Measurements from ENCODE around the gene FPR1. TPM values are rescaled to one million over a fixed set of nuclear protein-coding genes. Genes with fewer than 3 reads are reported as not detected.

The FPR1 gene
- total and polyA plus RNA-seq, 4 donors, result 2.8 to 558 (median 48.8) TPM

DNA sequence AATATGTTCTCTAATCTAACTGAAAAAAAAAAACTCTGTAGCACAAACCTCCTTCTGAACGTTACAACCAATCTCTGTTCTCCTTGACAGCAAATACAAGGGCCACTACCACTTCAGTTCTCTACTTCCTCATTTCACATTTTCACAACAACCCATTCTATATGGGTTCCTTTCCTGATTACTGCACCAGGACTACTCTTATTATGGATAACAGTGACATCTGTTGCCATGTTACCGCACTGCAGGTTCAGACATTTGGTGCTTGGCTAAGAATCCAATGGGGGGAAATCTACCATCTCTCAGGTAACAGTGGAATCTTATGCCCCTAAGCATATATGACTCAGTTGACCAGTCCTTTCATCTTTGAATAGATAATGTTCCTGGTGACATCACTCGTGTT, 31.7 kb upstream of the FPR1 start:
- no peak for DNase-seq

GRCh38 chr19:51781999-51782398, 30.3 kb upstream of the FPR1 start:
- no peak overlapping the region for H3K27ac ChIP-seq (ENCODE audit: low read depth in 1 of 2, low read length in 1 of 2)
- TF ChIP-seq, protein P1, sequence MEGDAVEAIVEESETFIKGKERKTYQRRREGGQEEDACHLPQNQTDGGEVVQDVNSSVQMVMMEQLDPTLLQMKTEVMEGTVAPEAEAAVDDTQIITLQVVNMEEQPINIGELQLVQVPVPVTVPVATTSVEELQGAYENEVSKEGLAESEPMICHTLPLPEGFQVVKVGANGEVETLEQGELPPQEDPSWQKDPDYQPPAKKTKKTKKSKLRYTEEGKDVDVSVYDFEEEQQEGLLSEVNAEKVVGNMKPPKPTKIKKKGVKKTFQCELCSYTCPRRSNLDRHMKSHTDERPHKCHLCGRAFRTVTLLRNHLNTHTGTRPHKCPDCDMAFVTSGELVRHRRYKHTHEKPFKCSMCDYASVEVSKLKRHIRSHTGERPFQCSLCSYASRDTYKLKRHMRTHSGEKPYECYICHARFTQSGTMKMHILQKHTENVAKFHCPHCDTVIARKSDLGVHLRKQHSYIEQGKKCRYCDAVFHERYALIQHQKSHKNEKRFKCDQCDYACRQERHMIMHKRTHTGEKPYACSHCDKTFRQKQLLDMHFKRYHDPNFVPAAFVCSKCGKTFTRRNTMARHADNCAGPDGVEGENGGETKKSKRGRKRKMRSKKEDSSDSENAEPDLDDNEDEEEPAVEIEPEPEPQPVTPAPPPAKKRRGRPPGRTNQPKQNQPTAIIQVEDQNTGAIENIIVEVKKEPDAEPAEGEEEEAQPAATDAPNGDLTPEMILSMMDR (IDR thresholded peaks at IDR 0.05; ENCODE audit: control extremely low read depth, extremely low read depth), result no peak
- no peak overlapping the region for H3K9ac ChIP-seq (ENCODE audit: insufficient read depth in 1 of 2, low read length in 2 of 2)
- H3K4me1 ChIP-seq (ENCODE audit: control insufficient read depth in 5 of 5, insufficient read depth in 5 of 5, low read length in 5 of 5), result peaks cover 0 to 10% (median 0%) of the 10 kb centered on the region in 5 donors
- no peaks in the 10 kb centered on the region for H3K36me3 ChIP-seq (ENCODE audit: control insufficient read depth in 4 of 4, insufficient read depth in 4 of 4, low read length in 4 of 4)
- H3K27me3 ChIP-seq (ENCODE audit: control insufficient read depth in 3 of 3, insufficient read depth in 3 of 3, low read length in 2 of 3), result peaks cover 0 to 13% (median 0%) of the 10 kb centered on the region in 3 donors
- DNase-seq, result no peak
- ATAC-seq (ENCODE audit: insufficient read depth, low FRiP score), result no peak
- 39 to 42% methylated on average over 3 of the region's 3 CpGs for WGBS, 2 donors
- H3K4me3 ChIP-seq, result no peak overlapping the region
- H3K9me3 ChIP-seq (ENCODE audit: control insufficient read depth in 4 of 4, insufficient read depth in 3 of 4, low read length in 3 of 4), result peaks cover 0 to 2% (median 0%) of the 10 kb centered on the region in 4 donors

More for the DNA sequence above, 31.7 kb upstream of the FPR1 start:
- Histone ChIP-seq H3K4me1 (ENCODE audit: control insufficient read depth in 5 of 5, insufficient read depth in 5 of 5, low read length in 5 of 5) (peaks cover 0 to 11% (median 0%) of the 10 kb centered on the region in 5 donors), H3K27ac (ENCODE audit: low read depth in 1 of 2, low read length in 1 of 2) (no peak overlapping the region), H3K4me3 (no peak overlapping the region), H3K9ac (ENCODE audit: insufficient read depth in 1 of 2, low read length in 2 of 2) (no peak overlapping the region), H3K9me3 (ENCODE audit: control insufficient read depth in 4 of 4, insufficient read depth in 3 of 4, low read length in 3 of 4) (peaks cover 0 to 2% (median 0%) of the 10 kb centered on the region in 4 donors), H3K36me3 (ENCODE audit: control insufficient read depth in 4 of 4, insufficient read depth in 4 of 4, low read length in 4 of 4) (no peaks in the 10 kb centered on the region), H3K27me3 (ENCODE audit: control insufficient read depth in 3 of 3, insufficient read depth in 3 of 3, low read length in 2 of 3) (peaks cover 0 to 13% (median 0%) of the 10 kb centered on the region in 3 donors)
- 20 to 27% methylated on average over 3 of the region's 3 CpGs for WGBS, 2 donors
- ATAC-seq (ENCODE audit: insufficient read depth, low FRiP score), result no peak
- TF ChIP-seq, protein P1 (IDR thresholded peaks at IDR 0.05; ENCODE audit: control extremely low read depth, extremely low read depth), result no peak

- TF ChIP-seq, protein P1 (IDR thresholded peaks at IDR 0.05; ENCODE audit: control extremely low read depth, extremely low read depth), result no peak
- WGBS, 2 donors, result 43 to 56% methylated on average over 2 of the region's 2 CpGs
- H3K27me3 ChIP-seq (ENCODE audit: control insufficient read depth in 3 of 3, insufficient read depth in 3 of 3, low read length in 2 of 3), result peaks cover 0 to 13% (median 0%) of the 10 kb centered on the region in 3 donors
These were observed 28.6 kb upstream of the FPR1 start for GRCh38 chr19:51780270-51780669.

DNA sequence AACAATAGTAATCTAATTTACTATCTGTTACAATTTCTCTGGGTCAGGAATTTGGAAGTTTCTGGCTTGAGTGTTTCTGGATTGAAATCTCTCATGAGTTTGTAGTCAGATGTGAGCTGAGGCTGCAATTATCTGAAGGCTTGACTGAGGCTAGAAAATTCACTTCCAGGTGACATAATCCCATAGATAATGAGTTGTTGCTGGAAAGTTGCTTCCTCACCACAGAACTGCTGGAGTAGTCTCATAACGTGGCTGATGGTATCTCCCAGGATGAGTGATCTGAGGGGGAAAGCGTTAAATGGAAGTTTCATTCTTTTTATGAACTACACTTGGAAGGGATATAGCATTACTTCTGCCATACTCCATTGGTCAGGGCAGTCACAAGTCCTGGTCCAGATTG, 28.0 kb upstream of the FPR1 start:
- Histone ChIP-seq H3K27ac (ENCODE audit: low read depth in 1 of 2, low read length in 1 of 2) (no peak overlapping the region), H3K36me3 (ENCODE audit: control insufficient read depth in 4 of 4, insufficient read depth in 4 of 4, low read length in 4 of 4) (no peaks in the 10 kb centered on the region), H3K9ac (ENCODE audit: insufficient read depth in 1 of 2, low read length in 2 of 2) (no peak overlapping the region), H3K4me1 (ENCODE audit: control insufficient read depth in 5 of 5, insufficient read depth in 5 of 5, low read length in 5 of 5) (peaks cover 0 to 4% (median 0%) of the 10 kb centered on the region in 5 donors), H3K27me3 (ENCODE audit: control insufficient read depth in 3 of 3, insufficient read depth in 3 of 3, low read length in 2 of 3) (peaks cover 0 to 13% (median 0%) of the 10 kb centered on the region in 3 donors), H3K9me3 (ENCODE audit: control insufficient read depth in 4 of 4, insufficient read depth in 3 of 4, low read length in 3 of 4) (peaks cover 0 to 2% (median 0%) of the 10 kb centered on the region in 4 donors), H3K4me3 (no peak overlapping the region)
- no peak for DNase-seq
- ATAC-seq (ENCODE audit: insufficient read depth, low FRiP score), result no peak
- 46 to 62% methylated on average over 2 of the region's 2 CpGs for WGBS, 2 donors
- TF ChIP-seq, protein P1 (IDR thresholded peaks at IDR 0.05; ENCODE audit: control extremely low read depth, extremely low read depth), result no peak

More at GRCh38 chr19:51780270-51780669, 28.6 kb upstream of the FPR1 start:
- ATAC-seq (ENCODE audit: insufficient read depth, low FRiP score) (no peak), DNase-seq (no peak)
- Histone ChIP-seq H3K9me3 (ENCODE audit: control insufficient read depth in 4 of 4, insufficient read depth in 3 of 4, low read length in 3 of 4) (peaks cover 0 to 2% (median 0%) of the 10 kb centered on the region in 4 donors), H3K9ac (ENCODE audit: insufficient read depth in 1 of 2, low read length in 2 of 2) (no peak overlapping the region), H3K4me3 (no peak overlapping the region), H3K36me3 (ENCODE audit: control insufficient read depth in 4 of 4, insufficient read depth in 4 of 4, low read length in 4 of 4) (no peaks in the 10 kb centered on the region), H3K27ac (ENCODE audit: low read depth in 1 of 2, low read length in 1 of 2) (no peak overlapping the region), H3K4me1 (ENCODE audit: control insufficient read depth in 5 of 5, insufficient read depth in 5 of 5, low read length in 5 of 5) (peaks cover 0 to 4% (median 0%) of the 10 kb centered on the region in 5 donors)

Measured in lung (tissue), 12 donors.